NCI-H1417 treated with DMSO at 0.1 percent for 48 hours (cell line): ENCODE data around the gene NOLC1.

Source experiments
- DNase-seq: peaks from one replicate; lab custom pipeline; 2025; lab: John Stamatoyannopoulos, UW

NOLC1 gene

DNA sequence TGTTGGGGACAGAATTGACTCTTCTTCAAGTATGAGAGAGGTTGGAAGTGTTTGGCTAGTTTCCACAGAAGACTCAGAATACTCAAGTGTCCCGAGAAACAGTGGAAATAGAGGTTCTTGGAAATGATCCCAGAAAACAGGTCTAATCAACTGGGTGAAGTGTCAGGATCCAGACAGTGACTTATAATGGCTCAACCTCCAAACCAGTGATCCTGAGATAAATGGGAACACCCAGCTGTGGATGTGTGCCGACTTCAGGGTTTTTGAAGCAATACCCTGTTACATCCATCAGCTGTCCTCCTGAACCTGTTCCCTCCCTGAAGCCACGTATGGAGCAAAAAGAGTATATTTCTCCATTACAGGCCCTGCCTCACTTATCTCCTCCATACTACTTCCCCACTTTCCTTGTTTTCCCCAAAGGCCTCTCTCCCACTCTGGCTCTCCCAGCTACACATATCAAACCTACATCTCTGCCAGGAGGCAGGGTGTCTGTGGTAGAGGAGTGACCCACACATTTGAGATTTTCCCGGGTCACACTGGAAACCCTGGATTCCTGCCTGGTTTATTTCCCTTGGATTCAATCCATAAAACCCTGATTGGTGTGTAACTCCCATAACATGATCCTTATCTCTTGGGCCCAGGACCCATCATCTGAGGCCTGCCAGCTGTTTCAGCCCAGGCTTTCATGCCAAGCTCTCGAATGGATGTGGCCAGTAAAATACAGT is 56.3 kb downstream of the NOLC1 start:
- DNase-seq, result no peak

DNA sequence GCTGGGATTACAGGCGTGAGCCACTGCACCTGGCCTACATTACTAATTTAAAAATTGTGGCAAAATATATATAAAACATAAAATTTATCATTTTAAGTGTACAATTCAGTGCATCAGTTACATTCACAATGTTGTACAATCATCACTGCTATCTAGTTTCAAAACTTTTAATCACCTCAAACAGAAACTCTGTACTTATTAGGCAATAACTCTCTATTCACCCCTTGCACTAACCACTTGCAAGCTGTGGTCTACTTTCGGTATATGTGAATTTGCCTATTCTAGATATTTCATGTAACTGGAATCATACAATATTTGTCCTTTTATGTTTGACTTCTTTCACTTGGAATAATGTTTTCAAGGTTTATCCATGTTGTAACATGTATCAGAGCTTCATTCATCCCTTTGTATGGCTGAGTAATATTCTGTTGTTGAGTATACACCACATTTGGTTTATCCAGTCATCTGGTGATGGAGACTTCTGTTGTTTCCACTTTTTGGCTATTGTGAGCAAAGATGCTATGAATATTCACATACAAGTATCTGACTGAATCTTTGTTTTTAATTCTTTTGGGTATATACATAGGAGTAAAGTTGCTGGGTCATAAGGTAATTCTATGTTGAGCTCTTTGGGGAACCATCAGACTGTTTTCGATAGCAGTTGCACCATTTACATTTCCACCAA is 59.6 kb downstream of the NOLC1 start:
- DNase-seq, result no peak
